Stimulated activated CD4-positive, alpha-beta T cell treated with anti-CD3 and anti-CD28 coated beads, Interleukin-12 subunit alpha, Interleukin-12 subunit beta, amount 100 ng/mL, for 24 hours (primary cell): ENCODE data around the gene CLVS2.

Source experiments
- DNase-seq, 2 experiments: peaks; one replicate each; pipeline ENCODE4 v3.0.0-alpha.2; 2020; ENCODE audit warnings: low read depth in 2 of 2

CLVS2 gene

DNA sequence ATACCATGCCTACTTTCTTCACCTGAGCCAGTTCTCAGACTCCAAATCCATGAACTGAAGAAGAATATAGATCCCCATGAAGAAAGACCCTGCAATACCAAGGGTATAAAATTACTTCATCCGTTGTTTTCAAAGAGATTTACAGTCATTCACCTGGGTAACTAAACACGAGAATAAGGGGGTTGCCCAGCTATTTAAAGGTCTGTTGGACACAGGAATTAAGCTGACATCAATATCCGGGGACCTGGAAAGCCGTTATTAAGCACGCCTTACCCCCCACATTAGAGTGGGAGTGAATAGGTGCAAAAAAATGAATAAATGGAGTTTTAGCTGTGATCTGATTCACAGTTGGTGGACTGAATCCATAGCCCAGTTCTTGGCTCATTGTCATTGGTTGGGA lies 28.9 kb downstream of the CLVS2 start:
- DNase-seq, result no peak

DNA sequence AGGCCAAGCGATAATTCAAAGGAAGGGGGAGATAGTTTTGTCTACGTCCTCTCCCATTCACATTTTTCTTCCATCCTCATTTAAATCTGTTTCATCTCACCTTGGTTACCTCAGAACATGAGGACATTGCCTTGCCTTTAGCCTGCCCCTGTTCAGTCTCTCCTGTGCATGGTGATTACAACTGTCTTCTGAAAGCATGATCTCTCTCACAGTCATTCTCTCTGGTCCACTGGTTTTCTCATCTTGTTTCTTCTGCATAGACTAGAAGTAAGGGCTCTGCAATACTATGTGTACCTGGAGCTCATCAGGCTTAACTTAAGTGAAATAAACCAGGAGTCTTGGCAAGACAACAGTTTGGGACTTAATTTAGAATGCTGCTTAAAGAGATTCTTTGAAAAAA lies 31.4 kb downstream of the CLVS2 start:
- DNase-seq, result no peak

DNA sequence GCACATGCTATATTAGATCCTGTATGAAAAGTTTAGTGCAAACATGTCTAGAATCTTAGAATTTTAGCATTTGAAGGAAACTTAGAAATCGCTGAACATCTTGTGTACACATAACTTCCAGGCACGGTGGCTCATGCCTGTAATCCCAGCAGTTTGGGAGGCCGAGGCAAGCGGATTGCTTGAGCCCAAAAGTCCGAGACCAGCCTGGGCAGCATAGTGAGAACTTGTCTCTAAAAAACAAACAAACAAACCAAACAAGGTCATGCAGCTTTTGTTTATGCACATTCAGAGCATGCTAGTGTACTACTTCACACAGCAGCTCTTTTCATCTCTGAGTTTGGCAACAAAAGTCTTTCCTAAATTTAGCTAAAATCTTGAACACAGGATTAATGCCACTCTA lies 32.2 kb downstream of the CLVS2 start:
- DNase-seq, result no peak

DNA sequence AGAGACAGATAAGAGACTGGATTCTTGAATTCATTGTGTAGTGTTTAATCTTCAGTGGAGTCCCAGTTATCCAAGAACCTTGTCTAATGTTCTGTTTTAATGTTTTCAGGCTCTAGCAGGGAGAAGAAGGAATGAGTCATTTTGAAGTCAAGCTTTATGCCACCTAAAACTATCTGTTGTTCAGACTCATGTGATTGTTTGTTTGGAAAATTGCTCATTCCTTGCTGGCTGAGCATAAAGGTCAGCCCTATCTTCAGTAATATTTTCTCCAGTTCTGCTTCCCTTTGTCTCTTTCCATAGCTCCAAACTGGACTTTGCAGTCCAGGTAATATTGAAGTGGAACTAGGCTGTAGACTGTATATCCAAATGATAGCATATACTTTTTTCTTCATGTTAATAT lies 34.2 kb downstream of the CLVS2 start:
- DNase-seq, result no peak

DNA sequence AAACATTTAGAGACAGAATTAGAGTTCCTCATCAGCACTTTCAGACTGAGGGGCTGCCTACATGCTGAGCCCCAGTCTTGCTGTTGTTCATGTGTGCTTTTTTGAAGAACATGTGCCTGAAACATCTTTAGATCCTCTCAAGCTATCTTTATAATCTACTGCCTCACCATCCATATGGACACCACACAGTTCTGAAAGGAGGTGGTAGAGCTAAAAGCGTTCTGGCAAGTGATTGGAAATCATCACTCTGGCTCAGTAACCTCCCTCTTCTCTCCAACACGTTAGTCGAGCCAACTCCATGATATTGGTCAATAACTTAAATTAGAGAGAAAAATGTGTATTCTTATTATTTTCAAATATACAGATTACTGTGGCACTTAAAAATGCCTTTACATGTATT lies 40.6 kb downstream of the CLVS2 start:
- no peak for DNase-seq

DNA sequence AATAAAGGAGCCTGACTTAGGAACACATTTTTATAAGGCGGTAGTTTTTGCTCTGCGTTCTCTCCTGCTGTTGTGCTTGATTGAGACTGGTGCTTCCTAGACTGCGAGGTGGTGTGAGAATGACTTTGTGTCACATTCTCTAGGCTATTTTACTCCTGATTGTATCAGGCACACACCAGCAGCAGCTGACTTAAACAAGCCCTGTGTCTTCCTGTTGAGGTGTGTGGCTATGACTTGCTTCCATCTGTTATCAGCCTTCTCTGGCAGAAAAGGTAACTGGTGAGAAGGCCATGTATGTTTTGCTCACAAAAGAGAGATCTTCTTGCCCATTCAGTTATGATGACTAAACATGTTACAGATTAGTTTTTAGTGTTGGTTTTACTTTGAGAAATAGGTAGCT lies 43.4 kb downstream of the CLVS2 start:
- DNase-seq, result no peak

DNA sequence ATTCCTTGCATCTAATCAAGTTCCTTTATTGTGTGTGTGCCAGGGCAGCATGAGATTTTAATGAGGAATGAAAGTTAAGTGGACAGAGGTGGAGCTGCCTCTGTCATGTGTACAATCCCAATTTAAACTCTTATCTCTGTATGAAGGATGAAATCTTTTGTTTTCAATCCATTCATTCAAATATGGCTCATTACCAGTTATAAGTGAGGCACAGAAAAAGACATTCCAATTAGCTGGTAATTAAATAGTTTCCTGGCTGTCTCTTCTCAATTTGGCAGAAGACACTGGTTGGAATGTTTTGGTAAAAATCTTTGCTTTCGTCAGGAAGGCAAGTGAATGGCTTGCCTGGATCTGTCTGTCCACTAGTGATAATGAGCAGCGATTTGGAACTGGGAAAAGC lies 46.4 kb downstream of the CLVS2 start:
- no peak for DNase-seq

DNA sequence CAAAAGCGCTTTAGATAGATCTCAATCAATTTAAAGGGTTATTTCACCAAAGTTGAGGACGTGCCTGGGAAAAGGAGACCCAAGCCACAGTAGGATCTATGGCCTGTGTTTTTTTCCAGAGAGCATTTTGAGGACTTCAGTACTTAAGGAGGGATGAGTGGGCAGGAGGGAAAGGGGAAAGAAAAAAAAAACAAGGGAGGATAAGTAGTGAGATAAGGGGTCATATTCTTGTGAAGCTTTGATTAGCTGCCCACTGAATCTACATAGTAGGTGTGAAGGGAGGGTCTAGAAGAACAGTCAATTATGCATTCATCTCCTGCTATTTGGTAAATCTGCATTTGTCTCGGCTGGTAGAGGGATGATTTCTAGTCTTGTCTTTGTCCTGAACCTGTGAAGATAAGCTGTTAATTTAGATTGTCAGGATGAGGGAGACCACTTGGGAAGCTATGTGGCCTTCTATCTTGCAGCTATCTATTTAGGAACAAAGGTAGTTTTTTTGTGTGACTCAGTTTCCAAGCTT lies 48.4 kb downstream of the CLVS2 start:
- DNase-seq, result no peak

DNA sequence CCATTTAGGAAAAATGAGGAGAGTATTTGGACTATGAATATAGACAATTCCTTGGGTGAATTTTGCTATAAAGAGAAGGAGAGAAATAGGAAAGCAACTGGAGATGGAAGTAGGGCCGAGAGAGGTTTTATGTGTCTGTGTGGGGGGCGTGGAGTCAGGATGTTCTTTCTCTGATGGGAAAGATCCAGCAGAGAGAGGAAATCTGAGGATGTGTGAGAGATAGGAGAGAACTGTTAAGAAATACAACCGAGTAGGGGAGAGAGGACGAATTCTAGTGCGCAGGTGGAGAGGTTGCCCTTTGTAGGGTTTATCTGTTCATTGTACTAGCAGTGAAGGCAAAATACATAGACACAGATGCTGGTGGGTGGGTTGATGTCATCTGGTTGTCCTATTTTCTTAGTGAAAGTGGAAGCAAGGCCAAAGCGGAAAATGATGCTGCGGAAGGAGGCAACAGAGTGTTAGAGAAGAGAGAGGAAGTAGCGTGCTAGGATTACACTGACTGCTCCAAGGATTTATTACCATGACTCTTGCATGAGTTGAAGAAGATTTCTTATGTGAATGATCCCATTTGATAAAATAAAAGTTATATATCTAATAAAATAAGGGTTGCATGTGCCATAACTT lies 57.7 kb downstream of the CLVS2 start:
- no peak for DNase-seq

DNA sequence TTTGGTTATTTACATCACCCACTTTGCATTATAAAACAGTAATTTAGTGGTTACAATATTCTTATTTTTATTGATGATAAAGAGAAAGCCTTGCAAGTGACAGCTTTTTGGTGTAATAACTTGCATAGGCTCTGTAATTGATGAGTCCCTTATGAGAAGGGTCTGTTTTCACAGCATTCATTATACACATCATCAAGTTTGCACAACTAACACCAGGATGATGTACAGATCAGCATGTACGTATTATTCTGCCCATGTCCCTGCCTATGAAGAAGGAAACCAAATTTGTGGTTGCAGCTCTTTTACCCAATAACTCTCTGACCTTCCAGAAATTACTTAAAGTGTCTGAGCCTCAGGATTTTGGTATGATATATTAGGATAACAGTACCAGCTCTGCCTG lies 59.2 kb downstream of the CLVS2 start:
- no peak for DNase-seq

DNA sequence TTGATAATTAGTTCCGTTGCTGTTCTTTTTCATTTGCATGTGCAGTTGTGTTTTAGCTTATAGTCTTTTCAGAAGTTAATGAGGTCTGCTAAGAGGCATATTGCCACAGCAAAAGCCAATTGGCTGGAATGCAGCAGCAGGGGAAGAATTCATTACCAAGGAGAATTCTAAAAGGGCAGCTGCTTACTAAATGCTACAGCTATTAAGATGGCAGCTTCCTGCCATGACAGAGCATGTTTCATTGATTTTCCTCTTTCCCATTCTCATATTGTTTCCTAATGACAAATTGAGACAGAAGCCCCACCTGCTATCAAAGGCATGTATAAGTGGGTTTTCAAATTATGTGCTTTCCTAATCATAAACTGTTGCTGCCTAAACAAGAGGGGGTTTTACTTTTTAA lies 66.6 kb downstream of the CLVS2 start:
- DNase-seq, result no peak

DNA sequence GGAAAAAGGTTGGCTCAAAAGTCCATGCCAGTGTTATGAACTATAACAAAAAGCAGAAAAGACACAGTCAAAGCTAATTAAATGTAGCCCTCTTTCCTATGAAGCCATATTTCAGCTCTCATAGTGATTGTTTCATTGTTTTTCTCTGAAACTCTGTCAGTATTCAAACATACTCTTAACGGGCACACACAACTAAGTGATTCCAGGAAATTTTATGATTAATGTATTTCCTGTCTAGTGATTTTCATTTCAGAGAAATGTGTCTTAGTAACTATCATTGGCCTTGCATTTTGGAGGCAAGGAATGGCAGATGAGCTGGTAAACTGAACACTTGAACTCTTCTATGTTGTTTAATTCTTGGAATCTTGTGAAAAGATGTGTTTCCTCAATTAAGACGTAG lies 68.0 kb downstream of the CLVS2 start:
- no peak for DNase-seq

DNA sequence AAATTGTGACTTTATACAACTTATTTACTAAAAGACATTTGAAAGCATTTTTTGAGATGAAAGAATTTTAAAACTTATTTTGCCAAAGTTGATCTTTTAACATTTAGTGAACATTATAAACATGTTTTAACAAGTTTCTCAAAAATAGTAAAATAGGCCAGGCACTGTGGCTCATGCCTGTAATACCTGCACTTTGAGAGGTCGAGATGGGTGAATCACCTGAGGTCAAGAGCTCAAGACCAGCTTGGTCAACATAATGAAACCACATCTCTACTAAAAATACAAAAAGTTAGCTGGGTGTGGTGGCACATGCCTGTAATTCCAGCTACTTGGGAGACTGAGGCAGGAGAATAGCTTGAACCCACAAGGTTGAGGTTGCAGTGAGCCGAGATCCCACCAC lies 78.6 kb downstream of the CLVS2 start:
- DNase-seq, result no peak

DNA sequence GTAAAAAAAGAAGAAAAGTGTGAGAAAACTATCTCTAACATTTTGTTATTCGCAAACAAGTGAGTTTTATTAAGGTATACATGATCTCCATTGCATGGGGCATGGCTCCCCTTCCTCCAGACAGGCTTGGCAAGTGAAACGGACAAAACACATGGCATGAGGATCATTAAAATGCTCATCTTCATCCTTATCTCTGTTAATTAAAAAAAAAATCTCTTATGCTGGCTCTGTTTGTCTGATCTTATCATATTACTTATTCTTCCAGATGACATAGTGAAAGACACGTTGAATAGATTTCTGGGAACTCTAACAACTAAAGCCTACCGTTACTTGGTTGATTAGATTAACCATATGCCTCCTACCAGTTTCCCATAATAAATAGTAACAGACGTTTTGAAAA lies 89.4 kb downstream of the CLVS2 start:
- DNase-seq, result no peak

DNA sequence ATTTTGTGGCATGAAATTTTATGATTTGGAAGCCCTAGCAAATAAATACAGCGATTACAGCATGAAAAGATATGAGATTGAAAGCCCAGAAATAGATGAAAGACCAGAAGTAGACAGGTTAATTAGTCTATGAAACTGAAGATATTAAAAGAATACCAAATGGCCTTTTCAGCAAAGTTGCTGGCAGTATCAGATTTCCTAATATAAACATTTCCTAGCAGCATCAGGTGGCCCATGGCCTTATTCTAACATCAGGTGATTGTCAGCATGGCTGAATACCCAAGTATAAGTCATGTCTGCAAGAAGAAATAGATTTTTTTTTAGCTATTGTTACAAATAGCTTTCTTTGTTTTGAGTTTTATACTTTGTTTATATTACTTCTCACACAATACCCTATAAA lies 93.2 kb downstream of the CLVS2 start:
- DNase-seq, result no peak

DNA sequence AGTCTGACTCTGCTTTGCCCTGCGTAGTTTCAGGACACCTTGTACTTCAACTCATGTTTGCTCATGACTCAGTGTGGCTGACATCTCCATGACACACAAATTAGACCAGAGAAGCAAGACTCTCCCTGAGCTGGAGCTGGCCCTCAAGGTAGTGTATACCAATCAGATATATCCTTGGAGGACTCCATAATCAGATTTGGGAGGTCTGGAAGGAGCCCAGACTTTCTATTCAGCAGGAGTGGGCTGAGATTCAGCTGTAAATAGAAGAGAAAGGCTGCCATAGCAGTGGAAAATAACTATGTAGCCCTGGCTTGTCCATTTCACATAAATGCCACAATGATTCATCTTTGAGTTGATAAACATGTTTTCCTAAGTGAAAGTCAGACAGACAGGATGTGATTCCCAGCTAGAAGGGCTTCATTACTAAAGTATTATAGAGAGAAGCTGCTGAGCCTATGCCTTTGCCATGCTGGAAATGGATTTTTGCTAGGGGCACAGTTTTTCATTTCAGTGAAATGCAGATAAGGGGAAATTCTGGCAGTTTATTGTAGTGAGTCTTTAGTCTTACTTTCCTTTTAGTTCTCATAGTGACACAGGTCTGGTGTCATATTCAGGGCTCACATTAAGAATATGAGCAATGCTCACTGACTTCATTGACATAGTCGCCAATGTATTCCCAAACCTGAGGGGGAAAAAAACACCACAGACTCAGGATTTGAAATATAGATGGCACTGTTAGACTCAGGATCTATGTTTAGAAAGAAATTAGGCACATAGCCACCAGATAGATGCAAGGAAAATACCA lies 95.3 kb downstream of the CLVS2 start:
- DNase-seq, result no peak

DNA sequence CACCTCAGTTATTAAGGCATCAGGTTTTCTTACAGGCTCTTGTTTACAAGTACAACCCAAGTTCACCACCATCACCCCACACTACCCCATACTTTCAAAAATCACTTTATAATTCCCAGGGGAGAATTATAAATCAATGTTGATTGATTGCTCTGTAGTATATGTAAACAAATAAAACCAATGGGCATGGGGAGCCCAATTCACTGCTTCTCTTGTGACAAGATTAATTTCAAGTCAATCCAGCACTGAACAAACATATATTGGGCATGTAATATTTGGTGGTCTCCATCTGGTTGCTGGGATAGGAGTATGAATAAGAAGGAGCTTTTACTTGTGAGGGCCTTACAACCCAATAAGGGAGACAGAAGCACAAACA lies 95.8 kb downstream of the CLVS2 start:
- DNase-seq, result no peak

DNA sequence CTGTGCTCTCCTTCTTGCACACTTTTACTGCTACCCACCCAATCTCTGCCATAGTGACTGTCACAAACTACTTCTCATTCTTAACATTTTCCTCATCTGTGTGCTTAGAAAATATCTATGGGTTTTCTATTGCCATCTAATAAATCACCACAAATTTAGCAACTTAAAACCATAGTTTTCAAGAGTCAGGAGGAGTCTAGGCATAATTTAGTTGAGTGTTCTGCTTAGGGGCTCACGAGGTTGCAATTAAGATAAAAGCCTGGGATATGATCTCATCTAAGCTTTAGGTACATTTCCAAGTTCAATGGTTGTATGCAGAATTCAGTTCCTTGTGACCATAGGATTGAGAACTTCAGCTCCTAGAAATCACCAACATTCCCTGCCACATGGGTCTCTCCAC lies 98.8 kb downstream of the CLVS2 start:
- DNase-seq, result no peak

DNA sequence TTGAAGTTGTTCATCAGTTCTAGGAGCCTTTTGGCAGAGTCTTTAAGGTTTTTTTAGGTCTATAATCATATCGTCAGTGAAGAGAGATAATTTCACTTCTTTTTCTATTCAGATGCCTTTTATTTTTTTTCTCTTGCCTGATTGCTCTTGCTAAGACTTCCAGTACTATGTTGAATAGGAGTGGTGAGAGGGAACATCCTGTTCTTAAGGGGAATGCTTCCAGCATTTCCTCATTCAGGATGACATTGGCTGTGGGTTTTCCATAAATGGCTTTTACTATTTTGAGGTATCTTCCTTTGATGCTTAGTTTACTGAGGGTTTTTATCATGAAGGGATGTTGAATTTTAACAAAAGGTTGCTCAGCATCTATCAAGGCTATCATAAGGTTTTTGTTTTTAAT lies 109.5 kb downstream of the CLVS2 start:
- DNase-seq, result no peak

DNA sequence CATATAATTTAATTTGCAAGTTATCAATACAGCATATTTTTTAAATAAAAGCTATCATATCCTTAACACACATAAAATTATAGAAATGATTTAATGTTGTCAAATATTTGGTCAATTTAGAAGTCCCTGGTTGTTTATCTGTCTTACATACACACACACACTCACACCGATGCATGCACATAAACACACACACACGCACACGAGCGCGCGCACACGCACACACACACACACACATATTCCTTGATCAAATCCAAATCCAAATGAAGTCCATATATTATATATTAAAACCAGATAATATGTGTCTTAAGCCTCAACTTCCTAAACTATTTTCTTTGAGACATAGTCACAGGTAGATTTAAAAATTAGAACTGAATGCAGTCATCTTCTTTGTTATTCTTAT lies 120.3 kb downstream of the CLVS2 start:
- no peak for DNase-seq

DNA sequence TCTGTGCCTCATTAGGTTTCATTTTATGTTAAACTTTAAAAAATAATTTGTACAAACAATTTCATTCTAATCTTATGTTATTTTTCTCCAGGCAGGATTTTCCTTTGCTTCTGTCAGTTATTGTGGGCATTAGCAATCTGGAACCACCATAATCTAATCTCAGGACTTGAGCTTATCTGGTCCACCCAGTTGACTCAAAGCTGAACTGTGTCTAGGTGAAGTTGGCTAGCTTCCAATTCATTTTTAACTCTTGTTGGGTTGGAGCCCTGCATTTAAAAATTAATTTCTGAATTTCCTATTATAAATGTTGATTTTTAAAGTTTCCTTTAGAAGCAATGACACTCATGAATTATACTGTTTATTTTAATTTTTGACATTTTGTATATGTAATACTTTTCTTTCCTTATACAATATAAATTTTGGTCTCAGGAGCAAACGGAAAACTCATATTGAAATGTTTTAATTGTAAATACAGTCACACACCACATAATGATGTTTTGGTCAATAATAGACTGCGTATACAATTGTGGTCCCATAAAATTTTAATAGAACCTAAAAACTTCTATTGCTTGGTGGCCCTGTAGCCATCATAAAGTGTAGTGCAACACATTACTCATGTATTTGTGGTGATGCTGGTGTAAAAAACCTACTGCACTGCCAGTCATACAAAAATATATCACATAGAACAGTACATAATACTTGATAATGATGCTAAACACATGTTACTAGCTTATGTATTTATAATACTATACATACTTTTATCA lies 121.3 kb downstream of the CLVS2 start:
- no peak for DNase-seq

DNA sequence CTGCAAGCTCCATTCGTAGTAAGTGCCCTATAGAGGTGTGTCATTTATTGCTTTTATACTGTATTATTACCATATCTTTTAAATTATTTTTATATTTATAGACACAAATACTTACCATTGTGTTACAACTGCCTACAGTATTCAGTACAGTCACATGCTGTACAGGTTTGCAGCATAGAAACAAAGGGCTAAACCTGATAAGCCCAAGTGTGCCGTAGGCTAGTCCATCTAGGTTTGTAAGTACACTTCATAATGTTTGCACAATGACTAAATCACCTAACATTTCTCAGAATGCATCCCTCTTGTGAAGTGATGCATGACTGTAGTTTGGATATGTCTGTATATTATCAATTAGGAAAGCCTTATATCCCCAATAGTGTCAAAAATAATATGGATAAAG lies 122.8 kb downstream of the CLVS2 start:
- DNase-seq, result no peak
